ENCODE measurements around the gene RSPO4.

GRCh38 chr20:914727-915498 lies 87.2 kb downstream of the RSPO4 start:
- no peak for TF ChIP-seq CTCF (IDR thresholded peaks at IDR 0.05)
- TF ChIP-seq KDM5A (IDR thresholded peaks at IDR 0.05): no peak

Data from A549 (cell line).